Calu3 (cell line): ENCODE measurements around the gene STX4. TPM values are rescaled to one million over a fixed set of nuclear protein-coding genes. Genes with fewer than 3 reads are reported as not detected.

ENCODE experiments used
- BruUV-seq: library from RNA; stranded (reverse); fragments of 400-500 nt; replicated peaks from 2 replicates; lab custom pipeline; 2021; lab: Mats Ljungman, UMichigan
- CTCF ChIA-PET: fragments of 300-600 bp; sonication (Branson Sonifier 250); formaldehyde crosslinking; loops from one replicate; lab custom pipeline; 2022; ENCODE audit warnings: antibody characterized with exemption; lab: Charles Lee
- DNase-seq: peaks from one replicate; pipeline ENCODE4 v3.0.0; 2022
- H3K27ac Mint-ChIP-seq: one replicate; pipeline ENCODE4 v1.8.0; 2022; ENCODE audit warnings: mixed read lengths; ENCODE audit not compliant: unreplicated experiment
- H3K27me3 Mint-ChIP-seq: one replicate; pipeline ENCODE4 v1.8.0; 2022; ENCODE audit warnings: mixed read lengths; ENCODE audit not compliant: unreplicated experiment
- H3K36me3 Mint-ChIP-seq: one replicate; pipeline ENCODE4 v1.8.0; 2022; ENCODE audit warnings: mild to moderate bottlenecking, moderate library complexity, mixed read lengths; ENCODE audit not compliant: insufficient read depth, unreplicated experiment
- H3K4me1 Mint-ChIP-seq: one replicate; pipeline ENCODE4 v1.8.0; 2022; ENCODE audit warnings: mild to moderate bottlenecking, low read depth, mixed read lengths; ENCODE audit not compliant: unreplicated experiment
- H3K4me3 Mint-ChIP-seq: one replicate; pipeline ENCODE4 v1.8.0; 2022; ENCODE audit warnings: mild to moderate bottlenecking, low read depth, moderate library complexity, mixed read lengths; ENCODE audit not compliant: unreplicated experiment
- H3K9me3 Mint-ChIP-seq: one replicate; pipeline ENCODE4 v1.8.0; 2022; ENCODE audit warnings: low read depth, mixed read lengths; ENCODE audit not compliant: unreplicated experiment
- intact Hi-C: fragments of 100-400 bp; cut with micrococcal nuclease; formaldehyde crosslinking; loops from one replicate; pipeline ENCODE4 v1.10.0; 2022; ENCODE audit not compliant: unreplicated experiment
- total RNA-seq: library from RNA; stranded (reverse); gene quantifications from 2 replicates; pipeline ENCODE4 v1.2.3, GENCODE V29; 2022
- TF ChIP-seq, protein P1 (sequence below): fragments of 200-600 bp; IDR thresholded peaks from one replicate; pipeline ENCODE4 v1.8.0; 2022; ENCODE audit warnings: antibody characterized with exemption; ENCODE audit not compliant: unreplicated experiment

STX4 gene
- total RNA-seq, 1 experiment from 2014 or later: 100 TPM

DNA sequence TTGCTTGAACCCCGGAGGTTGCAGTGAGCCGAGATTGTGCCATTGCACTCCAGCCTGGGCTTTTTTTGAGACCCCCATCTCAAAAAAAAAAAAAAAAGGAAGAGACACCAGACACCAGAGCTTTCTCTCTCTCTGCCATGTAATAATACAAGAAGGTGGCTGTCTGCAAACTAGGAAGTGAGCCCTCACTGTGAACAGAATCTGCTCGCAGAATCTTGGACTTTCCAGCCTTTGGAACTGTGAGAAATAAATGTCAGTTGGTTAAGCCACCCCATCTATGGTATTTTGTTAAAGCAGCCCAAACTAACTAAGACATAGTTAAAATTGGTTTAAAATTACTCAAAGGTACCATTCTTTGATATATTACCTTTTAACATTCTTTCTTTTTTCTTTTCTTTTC is 12.8 kb upstream of the STX4 start:
- TF ChIP-seq, protein P1, sequence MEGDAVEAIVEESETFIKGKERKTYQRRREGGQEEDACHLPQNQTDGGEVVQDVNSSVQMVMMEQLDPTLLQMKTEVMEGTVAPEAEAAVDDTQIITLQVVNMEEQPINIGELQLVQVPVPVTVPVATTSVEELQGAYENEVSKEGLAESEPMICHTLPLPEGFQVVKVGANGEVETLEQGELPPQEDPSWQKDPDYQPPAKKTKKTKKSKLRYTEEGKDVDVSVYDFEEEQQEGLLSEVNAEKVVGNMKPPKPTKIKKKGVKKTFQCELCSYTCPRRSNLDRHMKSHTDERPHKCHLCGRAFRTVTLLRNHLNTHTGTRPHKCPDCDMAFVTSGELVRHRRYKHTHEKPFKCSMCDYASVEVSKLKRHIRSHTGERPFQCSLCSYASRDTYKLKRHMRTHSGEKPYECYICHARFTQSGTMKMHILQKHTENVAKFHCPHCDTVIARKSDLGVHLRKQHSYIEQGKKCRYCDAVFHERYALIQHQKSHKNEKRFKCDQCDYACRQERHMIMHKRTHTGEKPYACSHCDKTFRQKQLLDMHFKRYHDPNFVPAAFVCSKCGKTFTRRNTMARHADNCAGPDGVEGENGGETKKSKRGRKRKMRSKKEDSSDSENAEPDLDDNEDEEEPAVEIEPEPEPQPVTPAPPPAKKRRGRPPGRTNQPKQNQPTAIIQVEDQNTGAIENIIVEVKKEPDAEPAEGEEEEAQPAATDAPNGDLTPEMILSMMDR: no peak
- H3K9me3 Mint-ChIP-seq: no peaks in the 10 kb centered on the region
- H3K4me1 Mint-ChIP-seq: peaks cover 5% of the 10 kb centered on the region
- BruUV-seq: no TSS peak
- no peak overlapping the region for H3K4me3 Mint-ChIP-seq
- DNase-seq: no peak
- H3K36me3 Mint-ChIP-seq: no peaks in the 10 kb centered on the region
- H3K27me3 Mint-ChIP-seq: no peaks in the 10 kb centered on the region
- CTCF ChIA-PET: no interaction called here
- no peak overlapping the region for H3K27ac Mint-ChIP-seq
- intact Hi-C loops: no loop called here

GRCh38 chr16:31022544-31023251 is 10.7 kb upstream of the STX4 start:
- no peaks in the 10 kb centered on the region for H3K9me3 Mint-ChIP-seq
- TF ChIP-seq, protein P1: no peak
- no peaks in the 10 kb centered on the region for H3K27me3 Mint-ChIP-seq
- peaks cover 8% of the 10 kb centered on the region for H3K4me1 Mint-ChIP-seq
- CTCF ChIA-PET: interaction anchor here (0.7 to 0.8 kb wide), 3 partner anchors 11 to 420 kb away, joined by 3 to 4 read pairs (median 4); partner anchors contain the start of genes STX4 and ZNF843
- no peak for DNase-seq
- no peak overlapping the region for H3K27ac Mint-ChIP-seq
- H3K36me3 Mint-ChIP-seq: no peaks in the 10 kb centered on the region
- BruUV-seq: no TSS peak
- no peak overlapping the region for H3K4me3 Mint-ChIP-seq
- intact Hi-C loops: no loop called here

- no peak for DNase-seq
- no TSS peak for BruUV-seq
- CTCF ChIA-PET: interaction anchor here (0.7 to 0.8 kb wide), 3 partner anchors 10 to 420 kb away, joined by 3 to 4 read pairs (median 4); partner anchors contain the start of genes STX4 and ZNF843
- H3K4me1 Mint-ChIP-seq: peaks cover 8% of the 10 kb centered on the region
- no peaks in the 10 kb centered on the region for H3K27me3 Mint-ChIP-seq
- no peak overlapping the region for H3K4me3 Mint-ChIP-seq
- TF ChIP-seq, protein P1: no peak
- no peaks in the 10 kb centered on the region for H3K36me3 Mint-ChIP-seq
- intact Hi-C loops: no loop called here
- H3K27ac Mint-ChIP-seq: no peak overlapping the region
- H3K9me3 Mint-ChIP-seq: no peaks in the 10 kb centered on the region
Observed at GRCh38 chr16:31023252-31023602, 10.1 kb upstream of the STX4 start.

DNA sequence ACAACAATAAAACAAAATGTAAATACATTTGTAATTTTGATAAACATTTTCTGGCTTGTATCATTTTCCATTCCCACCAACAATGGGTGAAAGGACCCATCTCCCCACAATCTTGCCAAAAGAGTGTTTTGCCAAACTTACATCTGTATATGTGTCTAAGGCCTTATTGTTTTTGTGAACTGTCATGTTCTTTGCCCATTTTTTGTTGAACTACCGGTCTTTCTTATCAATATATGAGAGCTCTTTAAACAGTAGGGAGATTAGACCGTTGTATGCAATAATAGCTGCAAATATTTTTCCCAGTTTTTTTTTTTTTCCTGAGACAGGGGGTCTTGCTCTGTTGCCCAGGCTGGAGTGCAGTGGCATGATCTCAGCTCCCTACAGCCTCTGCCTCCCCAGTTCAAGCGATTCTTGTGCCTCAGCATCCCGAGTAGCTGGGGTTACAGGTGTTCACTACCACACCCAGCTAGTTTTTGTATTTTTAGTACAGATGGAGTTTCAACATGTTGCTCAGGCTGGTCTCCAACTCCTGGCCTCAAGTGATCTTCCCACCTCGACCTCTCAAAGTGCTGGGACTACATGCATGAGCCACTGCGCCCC is 9.6 kb upstream of the STX4 start:
- Mint-ChIP-seq H3K4me3 (no peak overlapping the region), H3K27ac (no peak overlapping the region), H3K27me3 (no peaks in the 10 kb centered on the region), H3K4me1 (peaks cover 8% of the 10 kb centered on the region), H3K9me3 (no peaks in the 10 kb centered on the region), H3K36me3 (no peaks in the 10 kb centered on the region)
- TF ChIP-seq, protein P1: no peak
- CTCF ChIA-PET: interaction anchor here (0.7 kb wide), 1 partner anchor 10 kb away, joined by 4 read pairs; the partner anchor contains the start of gene STX4
- no peak for DNase-seq
- BruUV-seq: no TSS peak
- intact Hi-C loops: no loop called here
